Esophagus muscularis mucosa (tissue), 4 donors: Measurements from ENCODE around the gene GPS1. TPM values are rescaled to one million over a fixed set of nuclear protein-coding genes. Genes with fewer than 3 reads are reported as not detected.

Source experiments
- DNase-seq: peaks from one replicate; pipeline ENCODE4 v3.0.0-alpha.2; 2017; ENCODE audit errors: extremely low spot score
- H3K27ac ChIP-seq, 4 donors: fragments of 200-600 bp; sonication (generic); replicated peaks in 1 of 4; 1 replicate in 3 of 4; 2 replicates in 1 of 4; pipeline ENCODE4 v1.5.1; 2016 to 2019; ENCODE audit warnings: mild to moderate bottlenecking in 1 of 4
- H3K27me3 ChIP-seq, 4 donors: fragments of 200-600 bp; sonication (generic); one replicate each; pipeline versions ENCODE4 v1.5.1 to v1.6.0; 2016 to 2019
- H3K36me3 ChIP-seq, 4 donors: fragments of 200-600 bp; sonication (generic); one replicate each; pipeline ENCODE4 v1.5.1; 2016 to 2019
- H3K4me1 ChIP-seq, 4 donors: fragments of 200-600 bp; sonication (generic); one replicate each; pipeline ENCODE4 v1.5.1; 2016 to 2019
- H3K4me3 ChIP-seq, 4 donors: fragments of 200-600 bp; sonication (generic); 1 replicate in 2 of 4; 2 replicates in 2 of 4; pipeline ENCODE4 v1.5.1; 2016 to 2019; ENCODE audit warnings: mild to moderate bottlenecking in 4 of 4, moderate library complexity in 1 of 4
- H3K9me3 ChIP-seq, 4 donors: fragments of 200-600 bp; sonication (generic); 1 replicate in 3 of 4; 2 replicates in 1 of 4; pipeline ENCODE4 v1.5.1; 2016 to 2019
- CTCF ChIP-seq, 3 experiments: fragments of 200-600 bp in 2 of 3; fragments of 450-650 bp in 1 of 3; sonication (generic) in 2 of 3; IDR thresholded peaks; one replicate each; pipeline ENCODE4 v1.5.1; 2017 to 2019; ENCODE audit warnings: antibody characterized with exemption in 3 of 3, mild to moderate bottlenecking in 2 of 3, moderate library complexity in 1 of 3
- EP300 ChIP-seq: sonication (generic); formaldehyde crosslinking; IDR thresholded peaks from one replicate; pipeline ENCODE4 v1.6.1; 2017; ENCODE audit warnings: antibody characterized with exemption
- POLR2A ChIP-seq: fragments of 450-650 bp; IDR thresholded peaks from one replicate; pipeline ENCODE4 v1.6.1; 2017; ENCODE audit warnings: antibody characterized with exemption, moderate library complexity, mild to moderate bottlenecking, low read depth
- POLR2AphosphoS5 ChIP-seq, 2 donors: sonication (generic); formaldehyde crosslinking; IDR thresholded peaks; one replicate each; pipeline ENCODE4 v1.6.1; 2017; ENCODE audit warnings: antibody characterized with exemption in 2 of 2
- WGBS: methylation state at CpG from one replicate; pipeline ENCODE4 v1.1.5; 2018; 5-methylcytosine and 5-hydroxymethylcytosine counted together
- intact Hi-C: fragments of 100-400 bp; cut with DNase I; formaldehyde crosslinking; loops from one replicate; pipeline ENCODE4 v1.15.1; 2023
- total RNA-seq, 4 donors: library from RNA; depleted of rRNA; stranded (reverse); fragments of >200 nt; gene quantifications; one replicate each; pipeline versions ENCODE4 v1.1.0 to v1.2.1, GENCODE V29; 2016

GPS1 gene
- total RNA-seq, 4 donors from 2014 or later: 64.4 to 108 (median 85.4) TPM

DNA sequence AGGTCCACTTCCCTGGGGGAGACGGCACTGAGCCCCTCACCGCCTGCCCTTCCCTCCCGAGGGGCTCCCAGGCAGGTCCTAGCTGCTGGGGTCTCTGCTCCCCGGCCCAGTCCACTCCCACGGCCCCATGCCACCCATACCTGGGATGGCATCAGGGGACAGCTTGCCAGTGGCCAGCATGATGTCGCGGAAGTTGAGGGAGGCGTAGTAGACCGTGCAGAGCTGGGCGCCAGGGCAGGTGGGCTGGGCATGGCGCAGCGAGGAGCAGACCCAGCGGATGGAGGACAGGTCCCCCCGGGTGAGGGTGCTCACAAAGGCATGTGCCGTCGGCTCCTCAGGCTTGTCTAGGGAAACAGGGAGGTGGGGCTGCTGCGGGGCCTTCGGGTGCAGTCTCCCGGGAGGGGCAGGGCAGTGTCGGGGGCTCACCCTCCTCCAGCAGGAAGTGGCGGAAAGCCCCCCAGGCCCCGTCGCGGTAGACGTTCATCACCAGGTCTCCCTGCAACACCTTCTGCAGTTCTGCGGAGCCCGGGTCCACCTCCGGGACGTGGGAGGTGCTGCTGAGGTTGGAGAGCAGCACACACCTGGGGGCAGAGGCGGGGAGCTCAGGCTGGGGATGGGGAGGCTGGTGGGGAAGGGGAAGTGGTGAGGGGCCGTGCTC lies 32.8 kb downstream of the GPS1 start:
- no peaks in the 10 kb centered on the region for H3K27me3 ChIP-seq
- H3K36me3 ChIP-seq: peaks cover 85 to 100% (median 100%) of the 10 kb centered on the region in 4 donors
- H3K9me3 ChIP-seq: no peaks in the 10 kb centered on the region
- DNase-seq: no peak
- no peaks in the 10 kb centered on the region for H3K4me1 ChIP-seq
- 86% methylated on average over 15 of the region's 31 CpGs for WGBS
- intact Hi-C loops: no loop called here
- H3K27ac ChIP-seq: no peak overlapping the region
- TF ChIP-seq POLR2AphosphoS5 (IDR thresholded peaks at IDR 0.05) (no peak), CTCF (IDR thresholded peaks at IDR 0.05) (no peak), POLR2A (no peak), EP300 (no peak)
- no peak overlapping the region for H3K4me3 ChIP-seq

GRCh38 chr17:82085031-82085861 lies 33.5 kb downstream of the GPS1 start:
- TF ChIP-seq POLR2A: no peak
- TF ChIP-seq POLR2AphosphoS5 (IDR thresholded peaks at IDR 0.05): no peak
- no peak for TF ChIP-seq EP300
- no peak for TF ChIP-seq CTCF (IDR thresholded peaks at IDR 0.05)
- DNase-seq: no peak
- WGBS: 92% methylated on average over 22 of the region's 49 CpGs
- Histone ChIP-seq H3K4me1 (no peaks in the 10 kb centered on the region), H3K9me3 (no peaks in the 10 kb centered on the region), H3K27me3 (no peaks in the 10 kb centered on the region), H3K4me3 (no peak overlapping the region), H3K36me3 (peaks cover 87 to 100% (median 100%) of the 10 kb centered on the region in 4 donors), H3K27ac (no peak overlapping the region)
- intact Hi-C loops: no loop called here

DNA sequence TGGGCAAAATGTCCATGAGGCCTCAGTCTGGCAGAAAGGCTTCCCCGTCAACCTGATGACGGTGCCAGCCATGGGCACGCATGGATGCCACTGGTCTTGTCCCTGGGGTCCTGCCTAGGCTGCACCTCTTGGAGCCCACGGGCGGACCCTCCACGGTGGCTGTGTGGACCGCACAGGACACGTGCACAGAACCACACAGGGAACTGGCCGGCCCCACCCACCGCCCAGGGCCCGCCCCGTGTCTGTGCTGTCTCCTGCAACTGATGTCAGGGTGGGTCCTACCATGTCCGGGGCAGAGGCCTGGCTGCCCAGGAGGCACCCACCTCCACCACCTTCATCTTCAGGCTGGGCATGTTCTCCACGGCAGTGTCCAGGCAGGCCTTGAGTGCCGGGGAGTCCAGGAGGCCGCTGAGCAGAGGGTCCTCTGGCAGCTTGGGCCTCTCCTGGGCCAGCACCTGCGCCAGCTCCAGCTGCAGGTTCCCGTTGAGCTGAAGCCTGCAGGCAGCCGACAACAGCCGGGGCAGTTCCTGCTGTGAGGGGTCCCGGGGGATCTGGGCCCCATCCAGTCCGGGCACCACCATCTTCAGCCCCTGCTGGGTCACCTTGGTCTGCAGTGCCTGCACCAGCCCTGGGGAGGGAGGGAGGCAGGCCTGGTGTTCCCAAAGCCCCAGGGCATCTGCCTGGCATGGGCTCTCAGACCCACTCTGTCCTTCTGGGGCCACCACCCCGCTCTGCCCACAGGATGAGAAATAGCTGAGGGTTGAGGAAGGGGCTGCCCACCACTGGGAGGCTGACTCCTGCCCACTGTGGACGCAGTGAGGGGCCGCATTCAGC lies 34.5 kb downstream of the GPS1 start:
- H3K27me3 ChIP-seq: no peaks in the 10 kb centered on the region
- no peak overlapping the region for H3K27ac ChIP-seq
- 100% methylated on average over 3 of the region's 25 CpGs for WGBS
- peaks cover 92 to 100% (median 100%) of the 10 kb centered on the region in 4 donors for H3K36me3 ChIP-seq
- H3K9me3 ChIP-seq: no peaks in the 10 kb centered on the region
- intact Hi-C loops: no loop called here
- no peaks in the 10 kb centered on the region for H3K4me1 ChIP-seq
- no peak overlapping the region for H3K4me3 ChIP-seq
- DNase-seq: no peak
- TF ChIP-seq EP300 (no peak), CTCF (IDR thresholded peaks at IDR 0.05) (no peak), POLR2A (no peak), POLR2AphosphoS5 (IDR thresholded peaks at IDR 0.05) (no peak)

DNA sequence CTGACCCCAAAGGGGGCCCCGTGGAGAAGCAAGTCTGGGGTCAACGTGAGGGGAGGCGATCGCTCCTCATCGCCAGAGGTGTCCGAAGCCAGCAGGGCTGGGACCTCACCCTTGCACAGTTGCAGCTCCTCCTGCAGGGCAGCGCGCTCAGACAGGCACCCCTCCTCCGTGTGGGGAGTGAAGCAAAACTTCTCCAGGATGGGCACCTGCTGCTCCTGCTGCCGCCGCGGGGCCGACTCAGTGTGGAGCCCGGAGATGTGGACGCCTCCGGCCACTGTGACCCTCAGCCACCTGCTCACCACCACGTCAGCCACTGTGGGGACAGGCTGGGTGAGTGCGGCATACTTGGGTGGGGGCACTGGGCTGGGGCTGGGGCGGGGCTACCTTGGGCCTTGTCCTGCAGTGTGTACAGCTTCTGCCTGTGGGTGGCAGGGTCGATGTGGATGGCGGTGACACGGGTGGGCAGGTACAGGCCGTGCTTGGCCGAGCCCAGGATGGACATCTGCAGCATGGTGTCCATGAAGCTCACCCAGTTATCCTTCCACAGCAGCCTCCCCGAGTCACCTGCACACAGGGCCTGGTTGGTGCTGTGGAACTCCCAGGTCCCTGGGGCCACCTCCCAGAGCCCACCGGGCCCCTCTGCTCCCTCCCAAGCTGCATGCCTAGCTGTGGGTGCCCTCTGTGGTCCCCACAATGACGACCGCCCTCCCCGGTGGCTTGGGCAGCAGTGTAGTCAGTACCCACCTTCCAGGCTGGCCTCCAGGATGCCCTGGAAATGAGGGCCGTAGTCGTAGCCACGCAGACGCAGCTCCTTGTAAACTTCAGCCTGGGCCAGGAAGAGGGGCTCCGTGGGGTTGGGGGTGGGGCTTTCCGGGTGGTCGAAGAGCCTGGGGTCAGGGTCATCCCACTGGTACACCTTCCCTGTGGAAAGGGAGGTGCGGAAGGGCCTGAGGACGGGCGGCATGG lies 35.5 kb downstream of the GPS1 start:
- WGBS: 87% methylated on average over 11 of the region's 39 CpGs
- no peak overlapping the region for H3K27ac ChIP-seq
- H3K4me3 ChIP-seq: no peak overlapping the region
- no peaks in the 10 kb centered on the region for H3K4me1 ChIP-seq
- TF ChIP-seq CTCF (IDR thresholded peaks at IDR 0.05) (no peak), POLR2AphosphoS5 (IDR thresholded peaks at IDR 0.05) (no peak), POLR2A (no peak), EP300 (no peak)
- H3K36me3 ChIP-seq: peaks cover 95 to 100% (median 100%) of the 10 kb centered on the region in 4 donors
- H3K27me3 ChIP-seq: no peaks in the 10 kb centered on the region
- no peak for DNase-seq
- intact Hi-C loops: no loop called here
- H3K9me3 ChIP-seq: no peaks in the 10 kb centered on the region
